Endothelial cell of umbilical vein (primary cell): ENCODE data around the gene FGF3. TPM values are rescaled to one million over a fixed set of nuclear protein-coding genes. Genes with fewer than 3 reads are reported as not detected.

ENCODE experiments used
- BruUV-seq: library from RNA; stranded (reverse); fragments of 400-500 nt; replicated peaks from 2 replicates; lab custom pipeline; 2021; lab: Mats Ljungman, UMichigan
- CTCF ChIA-PET: fragments of 300-600, 350-600 bp; sonication (Branson Sonifier 250); formaldehyde crosslinking; loops from one replicate; lab custom pipeline; 2021; ENCODE audit warnings: antibody characterized with exemption, inconsistent platforms; lab: Charles Lee
- POLR2A ChIA-PET: fragments of 300-600, 350-600 bp; sonication (Branson Sonifier 250); formaldehyde crosslinking; loops from one replicate; lab custom pipeline; 2021; ENCODE audit warnings: antibody characterized with exemption, inconsistent platforms; lab: Charles Lee
- DNase-seq: peaks from one replicate; pipeline ENCODE4 v3.0.0-alpha.2; 2011; ENCODE audit warnings: low read depth, low spot score
- FAIRE-seq: peaks from 2 replicates; lab custom pipeline; 2011; peaks lifted over from hg19 to GRCh38; lab: Jason Lieb, UNC
- H2AFZ ChIP-seq: 2 replicates; pipeline ENCODE4 v1.6.0; 2012; ENCODE audit warnings: low read depth, low read length, control low read depth, inconsistent platforms
- H3K27ac ChIP-seq: 2 replicates; pipeline ENCODE4 v1.5.1; 2011; ENCODE audit warnings: low read depth, mild to moderate bottlenecking, control low read depth, low read length, moderate library complexity; ENCODE audit not compliant: insufficient read depth
- H3K27me3 ChIP-seq, 2 experiments: 2 replicates each; pipeline versions ENCODE4 v1.6.0 to v1.6.1; 2011; ENCODE audit warnings: low read length in 2 of 2, mixed read lengths in 1 of 2; ENCODE audit not compliant: control insufficient read depth in 2 of 2, insufficient read depth in 2 of 2
- H3K36me3 ChIP-seq, 2 experiments: 2 replicates in 1 of 2; 3 replicates in 1 of 2; pipeline ENCODE4 v1.5.1; 2011; ENCODE audit warnings: low read length in 2 of 2, mild to moderate bottlenecking in 1 of 2, moderate library complexity in 1 of 2; ENCODE audit not compliant: control insufficient read depth in 2 of 2, insufficient read depth in 2 of 2; ENCODE audit errors: extremely low read depth in 1 of 2
- H3K4me1 ChIP-seq: 3 replicates; pipeline ENCODE4 v1.5.1; 2011; ENCODE audit warnings: mild to moderate bottlenecking, low read length; ENCODE audit not compliant: control insufficient read depth, insufficient read depth; ENCODE audit errors: extremely low read depth
- H3K4me2 ChIP-seq: 2 replicates; pipeline ENCODE4 v1.6.1; 2011; ENCODE audit warnings: low read length, control low read depth, mixed read lengths; ENCODE audit not compliant: insufficient read depth
- H3K4me3 ChIP-seq, 3 experiments: fragments of 200-600 bp in 1 of 3; sonication (generic), shearing (Covaris generic) in 1 of 3; replicated peaks in 1 of 3; 2 replicates each; pipeline ENCODE4 v1.5.1; 2011 to 2016; ENCODE audit warnings: control low read depth in 3 of 3, low read length in 3 of 3, mild to moderate bottlenecking in 2 of 3, inconsistent platforms in 1 of 3, low read depth in 1 of 3, moderate library complexity in 1 of 3; ENCODE audit not compliant: insufficient read depth in 1 of 3
- H3K79me2 ChIP-seq: 2 replicates; pipeline ENCODE4 v1.6.0; 2012; ENCODE audit warnings: low read length, inconsistent platforms; ENCODE audit not compliant: control insufficient read depth, insufficient read depth
- H3K9ac ChIP-seq: replicated peaks from 2 replicates; pipeline ENCODE3; 2011; ENCODE audit warnings: low read length, control low read depth; ENCODE audit not compliant: insufficient read depth; ENCODE audit errors: extremely low read depth
- H3K9me1 ChIP-seq: replicated peaks from 3 replicates; pipeline ENCODE4 v1.6.0; 2011; ENCODE audit warnings: mild to moderate bottlenecking, low read length; ENCODE audit not compliant: control insufficient read depth, insufficient read depth; ENCODE audit errors: extremely low read depth
- H3K9me3 ChIP-seq: replicated peaks from 2 replicates; pipeline ENCODE4 v1.5.1; 2012; ENCODE audit warnings: low read length, inconsistent platforms; ENCODE audit not compliant: control insufficient read depth, insufficient read depth
- H4K20me1 ChIP-seq: replicated peaks from 2 replicates; pipeline ENCODE3; 2011; ENCODE audit warnings: mild to moderate bottlenecking, low read length; ENCODE audit not compliant: control insufficient read depth, insufficient read depth; ENCODE audit errors: extremely low read depth
- CTCF ChIP-seq, 2 donors: IDR thresholded peaks; 1 replicate in 1 of 2; 2 replicates in 1 of 2; pipeline ENCODE4 v1.5.1; 2011; ENCODE audit warnings: low read length in 2 of 2, mild to moderate bottlenecking in 2 of 2, moderate library complexity in 2 of 2, control low read depth in 1 of 2, inconsistent platforms in 1 of 2, low read depth in 1 of 2; ENCODE audit not compliant: insufficient read depth in 1 of 2; ENCODE audit errors: extremely low read depth in 1 of 2
- EZH2 ChIP-seq: IDR thresholded peaks from 2 replicates; pipeline ENCODE4 v1.6.1; 2012; ENCODE audit warnings: borderline replicate concordance, low read depth, mild to moderate bottlenecking, moderate library complexity, low read length, inconsistent platforms; ENCODE audit not compliant: severe bottlenecking
- FOS ChIP-seq: IDR thresholded peaks from 2 replicates; pipeline ENCODE4 v1.6.1; 2011; ENCODE audit warnings: mild to moderate bottlenecking, low read length, moderate library complexity, borderline replicate concordance; ENCODE audit not compliant: insufficient read depth
- GATA2 ChIP-seq: IDR thresholded peaks from 2 replicates; pipeline ENCODE4 v1.7.0; 2011; ENCODE audit warnings: low read depth, mild to moderate bottlenecking, moderate library complexity, mixed read lengths, low read length; ENCODE audit not compliant: insufficient read length, insufficient read depth
- JUN ChIP-seq: IDR thresholded peaks from 2 replicates; pipeline ENCODE4 v1.6.1; 2011; ENCODE audit warnings: borderline replicate concordance, low read depth; ENCODE audit not compliant: insufficient read length, insufficient read depth
- MAX ChIP-seq: IDR thresholded peaks from 2 replicates; pipeline ENCODE4 v1.6.1; 2011; ENCODE audit not compliant: insufficient read depth, insufficient read length
- MYC ChIP-seq: IDR thresholded peaks from one replicate; pipeline ENCODE4 v1.6.1; 2011; ENCODE audit warnings: mild to moderate bottlenecking, low read depth, low read length
- POLR2A ChIP-seq: IDR thresholded peaks from 2 replicates; pipeline ENCODE4 v1.6.1; 2012; ENCODE audit warnings: low read depth, mild to moderate bottlenecking, control low read depth, low read length
- POLR2AphosphoS5 ChIP-seq: IDR thresholded peaks from 2 replicates; pipeline ENCODE4 v1.6.1; 2012; ENCODE audit warnings: low read depth, mild to moderate bottlenecking, control low read depth, low read length, moderate library complexity; ENCODE audit not compliant: insufficient read depth
- dilution Hi-C: fragments of 300-500 bp; cut with MboI; formaldehyde crosslinking; loops from one replicate; pipeline ENCODE4 v1.15.0; 2019; ENCODE audit warnings: low sequenced_read_pairs; ENCODE audit not compliant: extremely low pct_ligation_motif_present
- intact Hi-C: fragments of 100-400 bp; cut with micrococcal nuclease; formaldehyde crosslinking; loops from one replicate; pipeline ENCODE4 v1.10.0; 2022
- polyA plus RNA-seq, 4 experiments: library from polyadenylated mRNA; depleted of rRNA in 3 of 4; stranded (reverse) in 3 of 4; unstranded in 1 of 4; fragments of >200 nt; gene quantifications; 2 replicates each; pipeline versions ENCODE4 v1.2.1 to v1.2.3, GENCODE V29; 2011 to 2012; ENCODE audit warnings: missing spikeins in 1 of 4
- total RNA-seq: library from RNA; stranded (reverse); gene quantifications from 2 replicates; pipeline ENCODE4 v1.2.3, GENCODE V29; 2021

The FGF3 gene
- total and polyA plus RNA-seq, 2 donors (not counting 3 experiments of a cell fraction or from before 2014, with no cell fraction given): not detected

GRCh38 chr11:69837791-69838190, 18.6 kb upstream of the FGF3 start:
- BruUV-seq: no TSS peak
- Histone ChIP-seq H3K9me1 (no peaks in the 10 kb centered on the region), H3K27ac (no peak overlapping the region), H3K36me3 (no peaks in the 10 kb centered on the region), H3K27me3 (peaks cover 5 to 7% of the 10 kb centered on the region in 2 experiments), H3K9me3 (no peaks in the 10 kb centered on the region), H4K20me1 (no peaks in the 10 kb centered on the region), H3K4me1 (no peaks in the 10 kb centered on the region), H2AFZ (no peak overlapping the region), H3K79me2 (no peaks in the 10 kb centered on the region), H3K9ac (no peak overlapping the region), H3K4me3 (no peak overlapping the region), H3K4me2 (no peak overlapping the region)
- intact Hi-C loops (no loop called here), dilution Hi-C loops (no loop called here)
- TF ChIP-seq FOS (no peak), GATA2 (no peak), JUN (no peak), POLR2AphosphoS5 (no peak), MAX (no peak), POLR2A (no peak), EZH2 (no peak), MYC (no peak), CTCF (IDR thresholded peaks at IDR 0.05; ENCODE audit: extremely low read depth in 1 of 2, insufficient read depth in 1 of 2, low read depth in 1 of 2, low read length in 2 of 2) (no peak)
- CTCF ChIA-PET: no interaction called here
- no peak for FAIRE-seq
- no peak for DNase-seq
- POLR2A ChIA-PET: no interaction called here
